Ectodermal cell (in vitro differentiated cells): ENCODE measurements around the gene P3H2.

Source experiments
- H3K27ac ChIP-seq: 2 replicates; pipeline ENCODE4 v1.7.0; 2013; ENCODE audit warnings: mild to moderate bottlenecking, low read depth, low read length; ENCODE audit not compliant: insufficient read depth, poor library complexity, severe bottlenecking
- H3K27me3 ChIP-seq: 2 replicates; pipeline ENCODE4 v1.7.0; 2013; ENCODE audit warnings: mild to moderate bottlenecking, low read length; ENCODE audit not compliant: insufficient read depth, control insufficient read depth, poor library complexity, severe bottlenecking
- H3K36me3 ChIP-seq: one replicate; pipeline ENCODE4 v1.7.0; 2013; ENCODE audit warnings: low read length; ENCODE audit not compliant: control insufficient read depth, insufficient read depth
- H3K4me1 ChIP-seq: one replicate; pipeline ENCODE4 v1.7.0; 2013; ENCODE audit warnings: low read length; ENCODE audit not compliant: control insufficient read depth, insufficient read depth
- H3K4me3 ChIP-seq: 2 replicates; pipeline ENCODE4 v1.7.0; 2013; ENCODE audit warnings: low read depth, low read length, control low read depth; ENCODE audit not compliant: insufficient read depth
- H3K9me3 ChIP-seq: 2 replicates; pipeline ENCODE4 v1.7.0; 2013; ENCODE audit warnings: mild to moderate bottlenecking, low read length, moderate library complexity; ENCODE audit not compliant: control insufficient read depth
- WGBS, 2 experiments: methylation state at CpG; one replicate each; pipeline ENCODE4 v1.1.7; 2013; ENCODE audit warnings: missing lambda C conversion rate in 2 of 2; 5-methylcytosine and 5-hydroxymethylcytosine counted together

Gene P3H2

DNA sequence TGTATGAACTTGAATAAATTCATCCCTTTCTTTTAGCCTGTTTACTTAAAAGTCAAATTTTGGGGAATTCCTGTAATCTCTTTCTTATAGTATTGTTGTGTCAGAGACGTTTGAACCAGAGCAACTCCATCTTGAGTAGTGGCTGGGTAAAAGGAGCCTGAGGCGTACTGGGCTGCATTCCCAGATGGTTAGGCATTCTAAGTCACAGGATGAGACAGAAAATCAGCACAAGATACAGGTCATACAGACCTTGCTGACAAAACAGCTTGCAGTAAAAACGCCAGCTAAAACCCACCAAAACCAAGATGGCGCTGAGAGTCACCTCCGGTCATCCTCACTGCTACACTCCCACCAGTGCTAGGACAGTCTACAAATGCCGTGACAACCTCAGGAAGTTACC lies 94.5 kb downstream of the P3H2 start:
- no peaks in the 10 kb centered on the region for H3K9me3 ChIP-seq
- 93 to 95% methylated on average over 6 of the region's 6 CpGs for WGBS, 2 experiments
- no peaks in the 10 kb centered on the region for H3K27me3 ChIP-seq
- H3K4me3 ChIP-seq, result no peak overlapping the region
- H3K27ac ChIP-seq, result no peak overlapping the region
- no peaks in the 10 kb centered on the region for H3K36me3 ChIP-seq
- no peaks in the 10 kb centered on the region for H3K4me1 ChIP-seq

DNA sequence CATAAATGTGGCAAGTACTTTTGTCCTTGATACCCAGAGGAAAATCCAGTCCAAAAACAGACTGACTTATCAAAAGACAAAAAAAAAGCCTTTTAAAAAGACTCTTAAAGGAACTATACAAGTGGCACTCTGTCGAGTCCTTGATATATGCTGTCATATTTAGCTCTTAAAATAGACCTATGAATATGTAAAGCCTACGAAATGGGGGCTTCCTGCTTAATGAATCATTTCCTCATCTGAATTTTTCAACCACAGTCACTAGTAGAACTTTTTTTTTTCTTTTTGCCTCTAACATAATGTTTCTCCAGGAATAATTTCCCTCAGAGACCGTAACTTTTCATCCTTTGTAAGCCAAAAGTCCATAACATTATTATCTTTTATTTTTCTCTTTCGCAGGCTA lies 95.8 kb downstream of the P3H2 start:
- Histone ChIP-seq H3K9me3 (no peaks in the 10 kb centered on the region), H3K27ac (no peak overlapping the region), H3K4me3 (no peak overlapping the region), H3K27me3 (no peaks in the 10 kb centered on the region), H3K36me3 (no peaks in the 10 kb centered on the region), H3K4me1 (no peaks in the 10 kb centered on the region)
- WGBS, 2 experiments, result 90 to 94% methylated on average over 4 of the region's 4 CpGs

- Histone ChIP-seq H3K9me3 (no peaks in the 10 kb centered on the region), H3K27me3 (no peaks in the 10 kb centered on the region), H3K4me1 (peaks cover 5% of the 10 kb centered on the region), H3K36me3 (no peaks in the 10 kb centered on the region), H3K4me3 (no peak overlapping the region), H3K27ac (no peak overlapping the region)
- 94 to 100% methylated on average over 2 of the region's 2 CpGs for WGBS, 2 experiments
Measured at GRCh38 chr3:190019844-190020243, 100.9 kb downstream of the P3H2 start.

GRCh38 chr3:190019006-190019405 lies 101.7 kb downstream of the P3H2 start:
- Histone ChIP-seq H3K9me3 (no peaks in the 10 kb centered on the region), H3K4me1 (peaks cover 5% of the 10 kb centered on the region), H3K4me3 (no peak overlapping the region), H3K27ac (no peak overlapping the region), H3K36me3 (no peaks in the 10 kb centered on the region), H3K27me3 (no peaks in the 10 kb centered on the region)
- WGBS, 2 experiments, result 38 to 77% methylated on average over 1 to 2 of the region's 2 CpGs

DNA sequence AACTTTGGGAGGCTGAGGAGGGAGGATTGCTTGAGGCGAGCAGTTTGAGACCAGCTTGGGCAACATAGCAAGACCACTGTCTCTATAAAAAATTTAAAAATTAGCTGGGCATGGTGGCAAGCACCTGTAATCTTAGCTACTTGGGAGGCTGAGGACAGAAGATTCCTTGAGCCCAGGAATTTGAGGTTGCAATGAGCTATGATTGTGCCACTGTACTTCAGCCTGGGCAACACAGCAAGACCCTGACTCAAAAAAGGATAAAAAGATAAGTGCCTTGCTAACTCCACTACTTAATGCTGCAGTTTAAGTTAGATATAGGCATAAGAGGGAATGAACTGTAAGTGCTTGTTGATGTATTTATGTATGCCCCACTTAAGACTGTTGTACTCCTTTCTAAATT lies 102.2 kb downstream of the P3H2 start:
- Histone ChIP-seq H3K27me3 (no peaks in the 10 kb centered on the region), H3K36me3 (no peaks in the 10 kb centered on the region), H3K4me1 (peaks cover 5% of the 10 kb centered on the region), H3K27ac (no peak overlapping the region), H3K9me3 (no peaks in the 10 kb centered on the region), H3K4me3 (no peak overlapping the region)
- WGBS, 2 experiments, result 100% methylated on average over 1 of the region's 1 CpG

GRCh38 chr3:190017521-190018288 lies 103.0 kb downstream of the P3H2 start:
- Histone ChIP-seq H3K27ac (no peak overlapping the region), H3K27me3 (no peaks in the 10 kb centered on the region), H3K4me1 (peaks cover 5% of the 10 kb centered on the region), H3K9me3 (no peaks in the 10 kb centered on the region), H3K36me3 (no peaks in the 10 kb centered on the region), H3K4me3 (no peak overlapping the region)
- WGBS, 2 experiments, result 87 to 88% methylated on average over 6 of the region's 6 CpGs

GRCh38 chr3:190016966-190017365 lies 103.7 kb downstream of the P3H2 start:
- no peaks in the 10 kb centered on the region for H3K27me3 ChIP-seq
- H3K27ac ChIP-seq, result no peak overlapping the region
- peaks cover 5% of the 10 kb centered on the region for H3K4me1 ChIP-seq
- H3K36me3 ChIP-seq, result no peaks in the 10 kb centered on the region
- H3K4me3 ChIP-seq, result no peak overlapping the region
- H3K9me3 ChIP-seq, result no peaks in the 10 kb centered on the region

DNA sequence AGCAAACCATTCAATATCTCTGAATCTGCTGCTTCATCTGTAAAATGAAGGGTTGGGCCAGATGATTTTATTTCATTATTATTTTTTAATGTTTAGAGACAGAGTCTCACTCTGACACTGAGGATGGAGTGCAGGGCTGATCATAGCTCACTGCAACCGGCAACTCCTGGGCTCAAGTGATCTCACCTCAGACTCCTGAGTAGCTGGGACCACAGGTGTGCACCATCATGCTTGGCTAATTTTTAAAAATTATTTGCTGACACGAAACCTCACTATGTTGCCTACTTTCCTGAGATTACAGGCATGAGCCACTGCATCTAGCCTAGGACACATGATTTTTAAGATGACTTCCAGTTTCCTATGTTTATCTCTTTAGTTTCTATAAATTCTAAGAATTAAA lies 105.8 kb downstream of the P3H2 start:
- no peaks in the 10 kb centered on the region for H3K36me3 ChIP-seq

DNA sequence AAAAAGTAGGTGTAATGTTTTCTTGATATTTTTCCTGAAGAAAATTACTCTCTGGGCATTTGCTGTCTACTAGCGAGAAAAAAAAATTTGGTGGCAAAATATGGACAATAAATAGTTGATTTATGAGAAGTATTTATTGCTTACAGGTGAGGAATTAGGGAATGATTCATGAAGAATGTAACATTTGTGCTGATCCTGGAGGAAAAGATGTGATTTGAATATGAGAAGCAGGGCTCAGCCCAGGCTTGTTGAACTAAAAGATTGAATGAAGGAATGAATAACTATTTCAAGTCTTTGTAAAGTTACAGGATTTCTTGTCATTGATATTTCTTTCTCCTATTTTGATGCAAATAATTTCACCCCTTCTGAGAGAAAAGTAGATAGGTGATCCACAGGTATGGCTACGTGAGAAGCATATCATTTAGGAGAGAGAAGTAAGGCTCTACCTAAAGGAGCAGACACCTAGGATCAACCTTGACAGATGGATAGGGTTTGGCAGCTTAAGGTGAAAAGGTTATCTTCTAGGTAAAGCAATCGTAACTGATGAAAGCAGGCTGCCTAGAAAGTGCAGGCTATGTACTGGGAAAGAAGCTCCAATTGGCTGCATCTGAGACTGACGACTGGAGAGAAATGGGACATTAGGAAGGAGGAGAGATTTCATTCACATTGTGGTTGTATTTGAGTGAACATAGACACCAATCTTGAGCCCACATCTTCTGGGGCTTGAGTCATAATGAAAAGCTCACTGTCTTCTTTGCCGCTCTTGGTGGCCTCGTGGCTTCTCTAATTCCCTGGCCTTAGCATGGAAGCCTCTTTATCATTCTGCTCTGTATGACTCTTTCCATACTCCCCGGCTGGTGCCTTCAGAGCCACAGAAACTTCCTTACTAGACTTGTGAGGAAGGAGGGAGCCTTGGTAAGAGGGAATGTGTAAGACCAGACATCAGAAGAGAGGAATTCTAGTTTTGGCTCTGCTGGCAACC lies 106.5 kb downstream of the P3H2 start:
- Histone ChIP-seq H3K36me3 (no peaks in the 10 kb centered on the region), H3K27me3 (no peaks in the 10 kb centered on the region), H3K9me3 (no peaks in the 10 kb centered on the region), H3K4me3 (no peak overlapping the region), H3K4me1 (peaks cover 2% of the 10 kb centered on the region), H3K27ac (no peak overlapping the region)
- WGBS, 2 experiments, result 70 to 76% methylated on average over 6 to 7 of the region's 7 CpGs

More for the DNA sequence above, 105.8 kb downstream of the P3H2 start:
- H3K27me3 ChIP-seq, result no peaks in the 10 kb centered on the region
- WGBS, 2 experiments, result 87% methylated on average over 2 of the region's 2 CpGs
- H3K9me3 ChIP-seq, result no peaks in the 10 kb centered on the region
- peaks cover 5% of the 10 kb centered on the region for H3K4me1 ChIP-seq
- no peak overlapping the region for H3K4me3 ChIP-seq
- H3K27ac ChIP-seq, result no peak overlapping the region

- H3K4me1 ChIP-seq, result no peaks in the 10 kb centered on the region
- H3K27ac ChIP-seq, result no peak overlapping the region
- no peaks in the 10 kb centered on the region for H3K27me3 ChIP-seq
- no peaks in the 10 kb centered on the region for H3K36me3 ChIP-seq
- WGBS, 2 experiments, result 91 to 93% methylated on average over 6 of the region's 6 CpGs
- no peak overlapping the region for H3K4me3 ChIP-seq
- H3K9me3 ChIP-seq, result no peaks in the 10 kb centered on the region
Measured at GRCh38 chr3:190012784-190013183, 107.9 kb downstream of the P3H2 start.
